ENCODE measurements around the gene IL15. TPM values are rescaled to one million over a fixed set of nuclear protein-coding genes. Genes with fewer than 3 reads are reported as not detected.

The IL15 gene
- total RNA-seq, 4 donors from 2014 or later, result 0.64 to 3.8 (median 1.6) TPM

DNA sequence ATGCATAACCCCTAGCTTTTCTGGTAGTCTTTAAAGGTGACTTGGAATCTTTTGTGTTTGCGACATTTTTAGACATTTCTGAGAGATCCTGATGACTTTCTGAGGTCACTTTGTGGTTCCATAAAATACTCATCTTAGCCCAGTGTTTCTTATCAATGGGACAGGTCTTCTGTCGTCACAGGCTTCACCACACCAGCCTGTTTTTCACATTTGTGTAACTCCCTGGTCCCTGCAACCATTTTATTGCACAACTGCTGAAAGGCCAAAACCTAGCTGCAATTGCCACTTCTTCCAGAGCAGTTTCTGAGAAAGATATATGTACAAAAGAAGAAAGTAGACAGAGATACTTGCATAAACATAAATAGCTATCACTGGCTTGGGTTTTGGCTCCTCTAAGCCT, 120.9 kb downstream of the IL15 start:
- DNase-seq (ENCODE audit: low spot score in 2 of 2), result no peak
- 83% methylated on average over 2 of the region's 2 CpGs for WGBS
- H3K27me3 ChIP-seq, result no peaks in the 10 kb centered on the region
- H3K4me1 ChIP-seq, result no peaks in the 10 kb centered on the region
- no peaks in the 10 kb centered on the region for H3K36me3 ChIP-seq
- H3K4me3 ChIP-seq, result no peak overlapping the region
- no peak overlapping the region for H3K27ac ChIP-seq
- no peaks in the 10 kb centered on the region for H3K9me3 ChIP-seq
- TF ChIP-seq POLR2AphosphoS5 (IDR thresholded peaks at IDR 0.05) (no peak), POLR2A (IDR thresholded peaks at IDR 0.05) (no peak), EP300 (IDR thresholded peaks at IDR 0.05) (no peak)
- TF ChIP-seq, protein P1, sequence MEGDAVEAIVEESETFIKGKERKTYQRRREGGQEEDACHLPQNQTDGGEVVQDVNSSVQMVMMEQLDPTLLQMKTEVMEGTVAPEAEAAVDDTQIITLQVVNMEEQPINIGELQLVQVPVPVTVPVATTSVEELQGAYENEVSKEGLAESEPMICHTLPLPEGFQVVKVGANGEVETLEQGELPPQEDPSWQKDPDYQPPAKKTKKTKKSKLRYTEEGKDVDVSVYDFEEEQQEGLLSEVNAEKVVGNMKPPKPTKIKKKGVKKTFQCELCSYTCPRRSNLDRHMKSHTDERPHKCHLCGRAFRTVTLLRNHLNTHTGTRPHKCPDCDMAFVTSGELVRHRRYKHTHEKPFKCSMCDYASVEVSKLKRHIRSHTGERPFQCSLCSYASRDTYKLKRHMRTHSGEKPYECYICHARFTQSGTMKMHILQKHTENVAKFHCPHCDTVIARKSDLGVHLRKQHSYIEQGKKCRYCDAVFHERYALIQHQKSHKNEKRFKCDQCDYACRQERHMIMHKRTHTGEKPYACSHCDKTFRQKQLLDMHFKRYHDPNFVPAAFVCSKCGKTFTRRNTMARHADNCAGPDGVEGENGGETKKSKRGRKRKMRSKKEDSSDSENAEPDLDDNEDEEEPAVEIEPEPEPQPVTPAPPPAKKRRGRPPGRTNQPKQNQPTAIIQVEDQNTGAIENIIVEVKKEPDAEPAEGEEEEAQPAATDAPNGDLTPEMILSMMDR (IDR thresholded peaks at IDR 0.05), result no peak

DNA sequence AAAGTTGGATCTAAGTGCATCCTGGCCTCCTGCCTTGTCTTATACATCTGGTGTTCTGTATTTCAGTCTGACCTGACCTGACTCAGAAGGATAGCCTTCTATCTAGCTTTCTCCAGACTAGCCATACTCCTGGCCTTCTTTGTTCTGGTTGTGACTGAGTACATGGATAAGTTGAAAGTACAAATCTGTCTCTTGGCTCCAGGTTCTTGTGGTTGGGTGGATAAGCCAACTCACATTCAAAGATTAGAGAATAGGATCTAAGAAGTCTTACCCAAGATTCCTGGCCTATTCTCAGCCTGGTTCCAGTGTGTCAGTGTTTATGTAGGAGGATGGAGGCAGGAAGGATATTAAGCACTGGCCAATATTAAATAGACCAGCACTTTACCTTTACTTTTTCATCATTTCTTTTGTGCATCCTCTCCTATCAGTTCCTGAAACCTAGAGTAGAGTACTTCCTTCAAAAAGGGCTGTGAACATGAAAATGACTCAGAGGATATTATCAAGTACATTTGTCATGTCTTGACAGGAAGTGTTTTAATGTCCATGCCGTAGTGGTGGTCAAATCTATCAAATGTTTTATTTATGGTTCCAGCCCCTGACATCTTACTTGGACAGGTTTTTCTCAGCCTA, 123.5 kb downstream of the IL15 start:
- Histone ChIP-seq H3K27me3 (no peaks in the 10 kb centered on the region), H3K9me3 (no peaks in the 10 kb centered on the region), H3K4me1 (no peaks in the 10 kb centered on the region), H3K4me3 (no peak overlapping the region), H3K27ac (no peak overlapping the region), H3K36me3 (no peaks in the 10 kb centered on the region)
- 37% methylated on average over 1 of the region's 1 CpG for WGBS
- TF ChIP-seq POLR2AphosphoS5 (IDR thresholded peaks at IDR 0.05) (no peak), EP300 (IDR thresholded peaks at IDR 0.05) (no peak), POLR2A (IDR thresholded peaks at IDR 0.05) (no peak)
- TF ChIP-seq, protein P1 (IDR thresholded peaks at IDR 0.05), result no peak
- DNase-seq (ENCODE audit: low spot score in 2 of 2), result no peak

DNA sequence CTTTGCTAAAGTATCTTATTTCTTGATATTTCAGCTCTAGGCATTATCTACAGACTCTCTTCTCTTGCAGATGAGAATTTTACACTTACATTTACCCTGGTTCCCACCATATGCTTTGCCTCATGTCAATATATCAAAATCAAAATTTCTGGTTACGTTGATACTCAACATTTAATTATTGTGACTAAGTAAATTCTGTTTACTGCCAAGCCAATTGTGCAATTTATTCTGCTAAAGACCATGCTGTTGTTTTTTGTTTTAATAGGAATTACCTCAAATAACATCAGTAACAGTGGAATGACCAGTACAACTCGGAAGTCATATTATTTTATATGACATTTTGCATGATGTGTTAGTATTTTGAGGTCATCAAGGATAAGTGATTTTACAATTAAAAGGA, 125.5 kb downstream of the IL15 start:
- no peak overlapping the region for H3K27ac ChIP-seq
- H3K27me3 ChIP-seq, result no peaks in the 10 kb centered on the region
- TF ChIP-seq EP300 (IDR thresholded peaks at IDR 0.05) (no peak), POLR2A (IDR thresholded peaks at IDR 0.05) (no peak), POLR2AphosphoS5 (IDR thresholded peaks at IDR 0.05) (no peak)
- TF ChIP-seq, protein P1 (IDR thresholded peaks at IDR 0.05), result no peak
- H3K4me1 ChIP-seq, result no peaks in the 10 kb centered on the region
- no peaks in the 10 kb centered on the region for H3K36me3 ChIP-seq
- 62% methylated on average over 2 of the region's 2 CpGs for WGBS
- no peak overlapping the region for H3K4me3 ChIP-seq
- no peaks in the 10 kb centered on the region for H3K9me3 ChIP-seq
- DNase-seq (ENCODE audit: low spot score in 2 of 2), result no peak

DNA sequence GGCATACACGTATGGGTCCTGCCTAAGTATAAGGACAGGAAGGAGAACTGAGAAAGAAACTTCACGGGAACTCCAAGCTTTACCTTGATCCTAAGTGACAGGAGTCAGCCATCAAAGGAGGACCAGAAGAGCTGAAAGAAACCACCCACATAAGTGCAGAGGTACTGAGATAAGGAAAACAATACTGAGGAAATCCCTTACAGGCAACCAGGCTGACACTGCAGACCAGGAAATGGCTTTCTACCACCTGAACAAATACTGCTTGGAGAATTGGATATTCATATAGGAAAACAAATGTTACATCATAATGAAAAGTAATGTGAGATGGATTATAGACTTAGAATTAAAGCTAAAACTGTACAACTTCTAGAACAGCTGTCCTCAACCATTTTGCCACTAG, 127.0 kb downstream of the IL15 start:
- Histone ChIP-seq H3K36me3 (no peaks in the 10 kb centered on the region), H3K27me3 (no peaks in the 10 kb centered on the region), H3K4me3 (no peak overlapping the region), H3K27ac (no peak overlapping the region), H3K9me3 (no peaks in the 10 kb centered on the region), H3K4me1 (no peaks in the 10 kb centered on the region)
- WGBS, result 97% methylated on average over 2 of the region's 2 CpGs
- DNase-seq (ENCODE audit: low spot score in 2 of 2), result no peak
- TF ChIP-seq POLR2A (IDR thresholded peaks at IDR 0.05) (no peak), EP300 (IDR thresholded peaks at IDR 0.05) (no peak), POLR2AphosphoS5 (IDR thresholded peaks at IDR 0.05) (no peak)
- TF ChIP-seq, protein P1 (IDR thresholded peaks at IDR 0.05), result no peak

DNA sequence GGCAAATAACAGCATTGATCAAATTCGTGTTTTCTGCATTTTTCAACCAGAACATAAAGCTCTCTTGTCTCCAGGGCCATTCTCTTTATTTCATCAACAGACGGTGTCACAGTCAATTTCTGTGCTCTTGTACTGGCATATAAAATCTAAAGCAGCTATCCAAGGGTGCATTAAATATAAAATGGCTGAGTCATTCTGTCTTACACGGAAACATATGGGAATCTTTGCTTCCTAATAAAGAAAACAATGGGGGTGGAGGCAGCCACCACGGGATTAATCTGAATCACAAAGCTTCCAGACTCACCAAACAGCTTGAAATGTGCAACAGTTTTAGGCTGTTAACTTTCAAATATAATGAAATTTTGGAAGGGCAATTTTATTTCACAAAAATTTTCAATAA, 132.6 kb downstream of the IL15 start:
- Histone ChIP-seq H3K4me1 (no peaks in the 10 kb centered on the region), H3K9me3 (no peaks in the 10 kb centered on the region), H3K27me3 (no peaks in the 10 kb centered on the region), H3K4me3 (no peak overlapping the region), H3K27ac (no peak overlapping the region), H3K36me3 (no peaks in the 10 kb centered on the region)
- TF ChIP-seq, protein P1 (IDR thresholded peaks at IDR 0.05), result no peak
- TF ChIP-seq EP300 (IDR thresholded peaks at IDR 0.05) (no peak), POLR2AphosphoS5 (IDR thresholded peaks at IDR 0.05) (no peak), POLR2A (IDR thresholded peaks at IDR 0.05) (no peak)
- DNase-seq (ENCODE audit: low spot score in 2 of 2), result no peak
- WGBS, result 43% methylated on average over 4 of the region's 4 CpGs

All from suprapubic skin (tissue), 4 donors.